ENCODE measurements around the gene FCAR.
"Not testable (repeated sequence)": the region's sequence is repeated elsewhere in the genome, so short reads cannot be mapped to it uniquely, and the experiment has no call there.

- not testable (repeated sequence) for TF ChIP-seq CTCF (conservative IDR thresholded peaks at IDR 0.05; ENCODE audit: low read length); EZH2phosphoT487 (IDR thresholded peaks at IDR 0.05; ENCODE audit: borderline replicate concordance)
These were observed 15.6 kb upstream of the FCAR start for GRCh38 chr19:54858476-54858875.
